Neuronal stem cell (in vitro differentiated cells): ENCODE measurements around the gene PSMD14.

ENCODE experiments used
- DNase-seq: peaks from one replicate; pipeline ENCODE4 v3.0.0-alpha.2; 2013; ENCODE audit warnings: low spot score
- H2AFZ ChIP-seq: one replicate; pipeline ENCODE4 v1.6.1; 2013; ENCODE audit warnings: mild to moderate bottlenecking, low read length, inconsistent platforms
- H2AK5ac ChIP-seq: 2 replicates; pipeline ENCODE4 v1.6.1; 2013; ENCODE audit warnings: low read depth, mild to moderate bottlenecking, inconsistent platforms, low read length, moderate library complexity, mixed read lengths
- H2BK120ac ChIP-seq: 2 replicates; pipeline ENCODE4 v1.6.1; 2013; ENCODE audit warnings: low read depth, mild to moderate bottlenecking, inconsistent platforms, low read length, moderate library complexity, mixed read lengths
- H2BK12ac ChIP-seq: one replicate; pipeline ENCODE4 v1.6.1; 2013; ENCODE audit warnings: low read length, inconsistent platforms
- H2BK15ac ChIP-seq: 2 replicates; pipeline ENCODE4 v1.6.1; 2013; ENCODE audit warnings: mild to moderate bottlenecking, low read length, inconsistent platforms, mixed read lengths
- H2BK5ac ChIP-seq: one replicate; pipeline ENCODE4 v1.6.1; 2013; ENCODE audit warnings: inconsistent platforms, mild to moderate bottlenecking, low read length, moderate library complexity
- H3K14ac ChIP-seq: one replicate; pipeline ENCODE4 v1.6.1; 2013; ENCODE audit warnings: low read length, inconsistent platforms
- H3K18ac ChIP-seq: 2 replicates; pipeline ENCODE4 v1.6.1; 2013; ENCODE audit warnings: low read length, inconsistent platforms
- H3K23ac ChIP-seq: 2 replicates; pipeline ENCODE4 v1.6.1; 2013; ENCODE audit warnings: low read depth, mild to moderate bottlenecking, mixed read lengths, low read length, inconsistent platforms; ENCODE audit not compliant: poor library complexity
- H3K27ac ChIP-seq: replicated peaks from 3 replicates; pipeline ENCODE4 v1.5.1; 2013; ENCODE audit warnings: low read length, inconsistent platforms
- H3K27me3 ChIP-seq, 3 experiments: 2 replicates each; pipeline ENCODE4 v1.6.1; 2013; ENCODE audit warnings: low read length in 3 of 3, mild to moderate bottlenecking in 2 of 3, inconsistent platforms in 1 of 3, low read depth in 1 of 3, mixed read lengths in 1 of 3, moderate library complexity in 1 of 3; ENCODE audit not compliant: control insufficient read depth in 3 of 3, insufficient read depth in 3 of 3
- H3K36me3 ChIP-seq, 2 donors: replicated peaks in 1 of 2; 2 replicates each; pipeline ENCODE4 v1.6.1; 2013; ENCODE audit warnings: low read length in 2 of 2; ENCODE audit not compliant: control insufficient read depth in 2 of 2, insufficient read depth in 2 of 2
- H3K4ac ChIP-seq: 2 replicates; pipeline ENCODE4 v1.6.1; 2013; ENCODE audit warnings: inconsistent platforms, mild to moderate bottlenecking, low read length, moderate library complexity
- H3K4me1 ChIP-seq, 2 donors: 1 replicate in 1 of 2; 2 replicates in 1 of 2; pipeline ENCODE4 v1.6.1; 2013; ENCODE audit warnings: low read length in 2 of 2, low read depth in 1 of 2; ENCODE audit not compliant: control insufficient read depth in 2 of 2, insufficient read depth in 1 of 2
- H3K4me2 ChIP-seq: one replicate; pipeline ENCODE4 v1.6.1; 2013; ENCODE audit warnings: mild to moderate bottlenecking, low read length, inconsistent platforms; ENCODE audit not compliant: insufficient read depth, poor library complexity, severe bottlenecking
- H3K4me3 ChIP-seq, 2 donors: 2 replicates each; pipeline ENCODE4 v1.5.1; 2013; ENCODE audit warnings: low read length in 2 of 2, mild to moderate bottlenecking in 2 of 2, inconsistent platforms in 1 of 2, moderate library complexity in 1 of 2
- H3K79me1 ChIP-seq: one replicate; pipeline ENCODE4 v1.6.1; 2013; ENCODE audit warnings: low read depth, mild to moderate bottlenecking, inconsistent platforms, low read length, moderate library complexity
- H3K9ac ChIP-seq: one replicate; pipeline ENCODE4 v1.6.1; 2013; ENCODE audit warnings: mild to moderate bottlenecking, low read depth, low read length, inconsistent platforms; ENCODE audit not compliant: poor library complexity
- H3K9me3 ChIP-seq, 2 donors: replicated peaks in 1 of 2; 2 replicates each; pipeline versions ENCODE3 to v1.6.1; 2013; ENCODE audit warnings: low read length in 2 of 2, mild to moderate bottlenecking in 2 of 2, inconsistent platforms in 1 of 2, low read depth in 1 of 2, mixed read lengths in 1 of 2, moderate library complexity in 1 of 2; ENCODE audit not compliant: control insufficient read depth in 2 of 2, insufficient read depth in 1 of 2
- H4K8ac ChIP-seq: one replicate; pipeline ENCODE4 v1.6.1; 2013; ENCODE audit warnings: low read depth, mild to moderate bottlenecking, inconsistent platforms, low read length, moderate library complexity
- H4K91ac ChIP-seq: one replicate; pipeline ENCODE4 v1.6.1; 2013; ENCODE audit warnings: low read length, low read depth, mild to moderate bottlenecking, inconsistent platforms; ENCODE audit not compliant: poor library complexity
- WGBS, 2 donors: extraction: QIAGEN DNeasy Blood & Tissue Kit; methylation state at CpG; one replicate each; pipeline ENCODE4 v1.1.7; 2013; ENCODE audit warnings: missing lambda C conversion rate in 2 of 2, mixed read lengths in 1 of 2; ENCODE audit not compliant: insufficient read length in 2 of 2, insufficient replicate concordance in 1 of 2; ENCODE audit errors: extremely low coverage in 2 of 2; 5-methylcytosine and 5-hydroxymethylcytosine counted together

Gene PSMD14

DNA sequence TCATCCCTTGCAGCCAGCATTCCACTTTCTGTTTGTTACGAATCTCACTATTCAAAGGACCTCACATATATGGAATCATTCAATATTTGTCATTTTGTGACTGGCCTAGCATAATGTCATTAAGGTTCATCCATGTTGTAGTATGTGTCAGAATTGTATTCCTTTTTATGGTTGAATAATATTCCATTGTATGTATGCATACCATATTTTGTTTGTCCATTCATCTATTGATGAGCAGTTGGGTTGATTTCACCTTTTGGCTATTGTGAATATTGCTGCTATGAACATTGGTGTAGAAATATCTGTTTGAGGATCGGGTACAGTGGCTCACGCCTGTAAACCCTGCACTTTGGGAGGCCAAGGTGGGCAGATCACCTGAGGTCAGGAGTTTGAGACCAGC is 35.0 kb downstream of the PSMD14 start:
- H4K8ac ChIP-seq = no peak overlapping the region
- no peak overlapping the region for H3K4me3 ChIP-seq
- no CpG with 5 or more reads among the region's 3 CpGs for WGBS, 2 donors
- no peak overlapping the region for H2BK5ac ChIP-seq
- no peak overlapping the region for H2AFZ ChIP-seq
- peaks cover 0 to 3% of the 10 kb centered on the region in 2 donors for H3K4me1 ChIP-seq
- H2BK15ac ChIP-seq = no peak overlapping the region
- no peak overlapping the region for H2AK5ac ChIP-seq
- no peak overlapping the region for H2BK12ac ChIP-seq
- no peak overlapping the region for H3K9ac ChIP-seq
- no peak overlapping the region for H3K4me2 ChIP-seq
- no peak overlapping the region for H3K23ac ChIP-seq
- no peak overlapping the region for H2BK120ac ChIP-seq
- H3K14ac ChIP-seq = no peak overlapping the region
- H3K79me1 ChIP-seq = no peaks in the 10 kb centered on the region
- H3K18ac ChIP-seq = no peak overlapping the region
- no peak for DNase-seq
- H4K91ac ChIP-seq = no peak overlapping the region
- H3K27ac ChIP-seq = no peak overlapping the region
- peaks cover 0 to 24% of the 10 kb centered on the region in 2 donors for H3K36me3 ChIP-seq
- H3K27me3 ChIP-seq = no peaks in the 10 kb centered on the region
- peaks cover 0 to 8% of the 10 kb centered on the region in 2 donors for H3K9me3 ChIP-seq
- H3K4ac ChIP-seq = no peak overlapping the region

DNA sequence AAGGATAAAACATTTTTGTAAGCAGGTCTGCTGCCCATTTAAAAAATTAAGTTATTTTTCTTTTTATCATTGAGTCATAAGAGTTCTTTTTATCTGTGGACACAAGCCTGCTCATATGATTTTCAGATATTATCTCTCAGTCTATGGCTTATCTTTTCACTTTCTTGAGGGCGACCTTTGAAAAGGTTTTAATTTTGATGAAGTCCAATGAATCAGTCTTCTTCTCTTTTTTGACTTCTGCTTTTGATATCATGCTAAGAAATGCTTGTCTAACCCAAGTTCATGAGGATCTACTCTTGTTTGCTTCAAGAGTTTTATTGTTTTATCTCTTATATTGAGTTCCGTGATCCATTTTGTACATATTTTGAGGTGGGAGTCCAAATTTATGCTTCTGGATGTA is 36.5 kb downstream of the PSMD14 start:
- H2AK5ac ChIP-seq = no peak overlapping the region
- H3K4me3 ChIP-seq = no peak overlapping the region
- H3K4me2 ChIP-seq = no peak overlapping the region
- H3K27ac ChIP-seq = no peak overlapping the region
- no peak overlapping the region for H3K4ac ChIP-seq
- no peaks in the 10 kb centered on the region for H3K27me3 ChIP-seq
- no peaks in the 10 kb centered on the region for H3K79me1 ChIP-seq
- H3K23ac ChIP-seq = no peak overlapping the region
- no peak overlapping the region for H3K9ac ChIP-seq
- H4K8ac ChIP-seq = no peak overlapping the region
- no peak overlapping the region for H4K91ac ChIP-seq
- no peak overlapping the region for H3K14ac ChIP-seq
- H3K9me3 ChIP-seq = peaks cover 0 to 8% of the 10 kb centered on the region in 2 donors
- no peak overlapping the region for H2BK120ac ChIP-seq
- H3K36me3 ChIP-seq = peaks cover 0 to 16% of the 10 kb centered on the region in 2 donors
- no peak overlapping the region for H2BK15ac ChIP-seq
- no CpG with 5 or more reads among the region's 2 CpGs for WGBS, 2 donors
- H3K18ac ChIP-seq = no peak overlapping the region
- H3K4me1 ChIP-seq = peaks cover 0 to 3% of the 10 kb centered on the region in 2 donors
- H2BK12ac ChIP-seq = no peak overlapping the region
- no peak for DNase-seq
- no peak overlapping the region for H2AFZ ChIP-seq
- no peak overlapping the region for H2BK5ac ChIP-seq

DNA sequence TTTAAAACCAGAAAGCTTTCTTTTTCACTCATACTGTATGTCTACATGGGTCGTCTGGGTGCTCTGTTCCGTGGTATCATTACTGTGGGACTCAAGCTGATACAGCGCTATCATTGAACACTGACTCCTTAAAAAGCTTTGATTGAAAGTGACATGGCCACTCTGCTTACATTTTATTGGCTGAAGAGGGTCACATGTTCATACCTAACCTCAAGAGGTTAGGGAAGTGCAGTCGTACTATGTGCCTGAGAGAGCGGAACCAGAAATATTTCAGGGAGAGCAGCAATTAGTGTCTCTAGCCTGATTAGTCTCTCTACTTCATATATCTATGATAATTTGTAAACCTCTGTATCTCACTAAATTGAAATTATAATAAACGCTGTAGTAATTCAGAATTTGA is 43.5 kb downstream of the PSMD14 start:
- no peak overlapping the region for H2BK15ac ChIP-seq
- H3K4me1 ChIP-seq = peaks cover 7% of the 10 kb centered on the region in 2 donors
- H3K36me3 ChIP-seq = peaks cover 0 to 4% of the 10 kb centered on the region in 2 donors
- no peak overlapping the region for H4K91ac ChIP-seq
- H2BK5ac ChIP-seq = no peak overlapping the region
- H4K8ac ChIP-seq = no peak overlapping the region
- no peak overlapping the region for H3K23ac ChIP-seq
- no peak overlapping the region for H3K4ac ChIP-seq
- no peak overlapping the region for H2BK12ac ChIP-seq
- WGBS, 2 donors = no CpG with 5 or more reads among the region's 6 CpGs
- H3K4me3 ChIP-seq = no peak overlapping the region
- H2AK5ac ChIP-seq = no peak overlapping the region
- no peak overlapping the region for H2AFZ ChIP-seq
- H3K4me2 ChIP-seq = no peak overlapping the region
- no peaks in the 10 kb centered on the region for H3K27me3 ChIP-seq
- no peak overlapping the region for H2BK120ac ChIP-seq
- no peak overlapping the region for H3K14ac ChIP-seq
- H3K27ac ChIP-seq = no peak overlapping the region
- no peak overlapping the region for H3K9ac ChIP-seq
- H3K9me3 ChIP-seq = no peaks in the 10 kb centered on the region
- H3K18ac ChIP-seq = no peak overlapping the region
- DNase-seq = no peak
- H3K79me1 ChIP-seq = no peaks in the 10 kb centered on the region

DNA sequence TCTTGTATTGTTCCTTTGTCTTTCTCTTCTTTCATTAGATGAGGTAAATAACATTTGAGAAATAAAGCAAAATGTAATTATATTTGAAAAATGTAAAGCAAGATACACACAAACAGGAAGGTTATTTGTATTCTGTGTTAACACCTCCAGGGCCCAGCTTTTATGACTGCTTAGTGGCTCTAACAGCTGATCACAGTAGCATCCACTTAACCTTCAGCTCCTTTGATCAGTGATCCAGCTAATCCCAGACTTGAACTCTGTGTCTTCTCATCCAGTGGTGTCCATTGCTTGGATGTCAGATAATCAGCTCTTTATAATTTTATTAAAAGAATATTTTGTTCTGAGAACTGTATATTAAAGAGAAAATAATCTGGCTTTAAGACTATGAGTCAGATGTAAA is 44.5 kb downstream of the PSMD14 start:
- Histone ChIP-seq H2BK15ac (no peak overlapping the region), H3K4me2 (no peak overlapping the region), H3K4me3 (no peak overlapping the region), H4K91ac (no peak overlapping the region), H2BK12ac (no peak overlapping the region), H2BK5ac (no peak overlapping the region), H3K14ac (no peak overlapping the region), H3K27me3 (no peaks in the 10 kb centered on the region), H3K36me3 (no peaks in the 10 kb centered on the region), H2BK120ac (no peak overlapping the region), H4K8ac (no peak overlapping the region), H2AFZ (no peak overlapping the region), H3K4ac (no peak overlapping the region), H3K9me3 (no peaks in the 10 kb centered on the region), H3K79me1 (no peaks in the 10 kb centered on the region), H3K23ac (no peak overlapping the region), H3K27ac (no peak overlapping the region), H2AK5ac (no peak overlapping the region), H3K4me1 (peaks cover 4 to 7% of the 10 kb centered on the region in 2 donors), H3K18ac (no peak overlapping the region), H3K9ac (no peak overlapping the region)
- DNase-seq = no peak
